Epithelial cell of prostate (primary cell): ENCODE data around the gene KCNE3.

Experiments
- DNase-seq: peaks from one replicate; pipeline ENCODE4 v3.0.0-alpha.2; 2011; ENCODE audit warnings: low read depth, low spot score
- H3K27ac ChIP-seq: fragments of 450-650 bp; 2 replicates; pipeline ENCODE4 v1.5.1; 2017; ENCODE audit warnings: mild to moderate bottlenecking

The KCNE3 gene, protein sequence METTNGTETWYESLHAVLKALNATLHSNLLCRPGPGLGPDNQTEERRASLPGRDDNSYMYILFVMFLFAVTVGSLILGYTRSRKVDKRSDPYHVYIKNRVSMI

GRCh38 chr11:74466916-74467885 lies at the start of gene KCNE3:
Gene KCNE3, minus strand, starts transcription at chr11:74467549. Its CDS starts 9,986 bp downstream, at chr11:74457563.
- no peak for DNase-seq
- H3K27ac ChIP-seq: no peak within 1 kb of the TSS

DNA sequence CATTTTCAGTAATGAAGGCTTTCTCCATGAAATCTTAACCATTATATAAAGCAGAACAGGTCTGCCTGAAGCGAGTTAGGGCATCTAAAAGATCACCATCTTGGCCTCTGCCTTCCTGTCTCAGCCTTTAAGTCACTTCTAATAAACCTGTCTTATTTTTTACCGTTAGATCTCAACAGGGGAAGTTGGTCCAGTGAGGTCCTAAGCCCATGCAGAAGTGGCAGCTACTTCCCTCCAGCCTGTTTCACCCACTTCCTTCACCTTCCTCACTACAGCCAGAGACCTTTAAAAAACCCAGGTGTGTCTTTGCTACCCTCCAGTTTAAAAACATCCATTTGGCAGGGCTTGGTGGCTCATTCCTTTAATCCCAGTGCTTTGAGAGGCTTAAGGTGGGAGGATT lies 40.2 kb upstream of the KCNE3 start:
- no peak overlapping the region for H3K27ac ChIP-seq
- DNase-seq: no peak

- no peak for DNase-seq
- H3K27ac ChIP-seq: no peak overlapping the region
Measured at GRCh38 chr11:74506823-74507222, 39.5 kb upstream of the KCNE3 start.

DNA sequence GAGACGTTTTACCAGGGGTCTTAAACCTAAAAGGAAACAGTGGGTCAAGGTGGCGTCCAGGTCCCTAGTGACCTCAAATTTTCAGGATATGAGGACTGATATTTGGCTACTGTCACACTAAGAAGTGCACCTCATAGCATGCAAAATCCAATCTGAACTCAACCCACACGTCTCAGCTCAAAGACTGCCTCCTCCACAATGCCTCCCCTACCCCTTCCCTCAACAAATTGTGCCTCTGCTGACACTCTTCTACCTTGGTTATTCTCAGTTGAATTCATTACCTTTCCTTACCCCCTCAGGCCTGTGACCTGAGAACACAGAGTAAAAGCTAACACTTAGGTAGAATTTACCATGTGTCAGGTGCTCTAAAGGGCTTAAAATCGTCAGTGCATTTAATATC lies 38.6 kb upstream of the KCNE3 start:
- H3K27ac ChIP-seq: no peak overlapping the region
- no peak for DNase-seq

GRCh38 chr11:74504100-74504691 lies 36.8 kb upstream of the KCNE3 start:
- DNase-seq: no peak
- H3K27ac ChIP-seq: peak overlapping the region; percentile 77

GRCh38 chr11:74494916-74495315 lies 27.6 kb upstream of the KCNE3 start:
- DNase-seq: no peak
- H3K27ac ChIP-seq: no peak overlapping the region

GRCh38 chr11:74493791-74494630 lies 26.7 kb upstream of the KCNE3 start:
- peak overlapping the region; percentile 92 for H3K27ac ChIP-seq
- DNase-seq: peak; percentile 81

DNA sequence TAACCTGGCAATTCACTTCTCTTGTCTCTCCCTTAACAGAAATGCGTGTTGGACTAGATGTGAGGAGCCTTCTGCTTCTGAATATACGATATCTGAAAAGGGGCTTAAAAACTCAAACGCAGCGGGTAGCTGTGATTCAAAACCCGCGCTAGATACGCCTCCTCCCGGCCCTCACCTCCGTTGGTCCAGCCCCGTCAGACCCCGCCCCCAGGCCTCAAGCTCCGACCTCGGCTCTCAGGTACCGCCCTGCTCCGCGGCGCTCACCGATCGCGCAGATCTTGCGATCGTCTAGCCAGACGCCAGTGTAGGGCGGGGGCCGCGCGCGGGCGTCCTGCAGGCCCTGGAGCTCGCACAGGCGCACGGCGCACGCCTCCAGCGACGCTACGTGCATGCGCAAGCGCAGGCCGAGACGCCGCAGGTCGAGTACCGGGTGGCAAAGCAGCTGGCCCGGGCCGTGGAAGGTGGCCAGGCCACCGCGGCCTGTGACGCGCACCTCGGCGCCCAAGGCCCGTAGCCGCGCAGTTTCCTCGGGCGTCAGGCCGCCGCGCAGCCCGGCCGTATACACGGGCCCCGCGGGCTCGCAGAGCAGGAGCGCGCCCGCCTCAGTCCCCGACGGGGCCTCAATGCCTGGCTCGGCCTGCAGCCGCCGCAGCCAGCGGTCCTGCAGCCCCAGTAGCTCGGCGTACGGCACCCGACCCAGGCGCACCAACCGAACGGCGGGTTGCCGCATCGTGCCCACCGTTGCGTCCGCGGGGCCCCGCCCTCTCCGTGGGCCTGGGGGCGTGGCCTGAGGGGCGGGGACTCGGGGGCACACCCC lies 25.8 kb upstream of the KCNE3 start, which contains the start of gene LIPT2:
Gene LIPT2, minus strand, starts transcription at position 751 of the 817 bp plus-strand sequence. Its CDS starts 21 bp downstream, at position 730.
- H3K27ac ChIP-seq: peak within 1 kb of the TSS; percentile 92
- peak; percentile 94 for DNase-seq

- DNase-seq: no peak
- H3K27ac ChIP-seq: no peak overlapping the region
Measured at GRCh38 chr11:74492084-74492483, 24.7 kb upstream of the KCNE3 start.

DNA sequence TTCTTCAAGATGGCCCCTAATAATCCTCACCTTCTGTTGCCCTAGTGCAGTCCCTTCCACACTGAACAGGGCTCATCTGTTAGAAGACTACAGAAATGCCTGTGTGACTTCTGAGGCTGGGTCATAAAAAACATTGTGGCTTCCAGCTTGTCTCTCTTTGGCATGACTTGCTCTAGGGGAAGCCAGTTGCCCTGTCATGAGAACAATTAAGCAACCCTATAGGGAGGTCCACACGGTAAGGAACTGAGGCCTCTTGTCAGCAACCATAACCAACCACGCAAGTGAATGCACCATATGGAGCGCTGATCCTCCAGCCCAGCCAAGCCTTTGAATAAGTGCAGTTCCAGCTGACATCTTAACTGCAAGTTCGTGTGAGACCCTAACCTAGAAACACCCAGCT lies 23.6 kb upstream of the KCNE3 start:
- DNase-seq: no peak
- no peak overlapping the region for H3K27ac ChIP-seq

DNA sequence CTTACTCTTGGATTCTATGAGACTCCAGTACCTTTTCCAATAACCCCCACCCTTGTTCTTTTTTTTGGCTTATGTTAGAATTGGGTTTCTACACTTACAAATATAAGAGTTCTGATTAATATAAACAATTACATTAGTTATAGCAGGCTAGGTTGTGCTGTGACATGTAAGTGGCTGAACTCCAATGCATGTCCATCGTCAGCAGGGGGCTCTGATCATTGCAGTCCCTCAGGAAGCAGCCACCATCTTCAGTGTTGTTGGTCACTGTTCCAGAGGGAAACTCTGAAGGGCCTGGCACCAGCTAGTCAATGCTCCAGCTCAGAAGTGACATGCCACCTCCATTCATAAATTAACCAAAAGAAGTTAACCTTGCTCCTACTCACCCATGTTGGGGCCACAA lies 20.5 kb upstream of the KCNE3 start:
- DNase-seq: no peak
- H3K27ac ChIP-seq: no peak overlapping the region

GRCh38 chr11:74485868-74486267 lies 18.5 kb upstream of the KCNE3 start:
- H3K27ac ChIP-seq: no peak overlapping the region
- no peak for DNase-seq

- no peak for DNase-seq
- no peak overlapping the region for H3K27ac ChIP-seq
Measured at GRCh38 chr11:74480688-74481417, 13.5 kb upstream of the KCNE3 start.

GRCh38 chr11:74479732-74480123 lies 12.4 kb upstream of the KCNE3 start:
- DNase-seq: no peak
- H3K27ac ChIP-seq: no peak overlapping the region

GRCh38 chr11:74478877-74479731 lies 11.8 kb upstream of the KCNE3 start:
- H3K27ac ChIP-seq: no peak overlapping the region
- DNase-seq: no peak

DNA sequence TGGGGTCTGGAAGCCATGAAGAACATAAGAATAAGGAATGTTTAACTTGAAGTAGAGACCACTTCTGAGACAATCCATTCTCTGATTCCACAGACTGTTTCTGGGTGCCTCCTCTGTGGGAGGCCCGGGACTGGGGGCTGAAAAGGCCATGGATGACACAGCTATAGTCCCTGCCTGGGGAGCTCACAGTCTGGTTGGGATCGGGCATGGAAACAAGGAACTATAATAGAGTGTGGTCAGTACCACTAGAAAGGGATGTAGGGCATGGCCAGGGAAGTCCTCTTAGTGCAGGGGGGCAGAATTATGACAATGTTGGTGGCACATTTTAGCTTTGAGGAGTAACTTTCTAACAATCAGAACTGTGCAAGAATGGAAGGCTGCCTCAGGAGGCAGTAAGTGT lies 9.2 kb upstream of the KCNE3 start:
- no peak for DNase-seq

DNA sequence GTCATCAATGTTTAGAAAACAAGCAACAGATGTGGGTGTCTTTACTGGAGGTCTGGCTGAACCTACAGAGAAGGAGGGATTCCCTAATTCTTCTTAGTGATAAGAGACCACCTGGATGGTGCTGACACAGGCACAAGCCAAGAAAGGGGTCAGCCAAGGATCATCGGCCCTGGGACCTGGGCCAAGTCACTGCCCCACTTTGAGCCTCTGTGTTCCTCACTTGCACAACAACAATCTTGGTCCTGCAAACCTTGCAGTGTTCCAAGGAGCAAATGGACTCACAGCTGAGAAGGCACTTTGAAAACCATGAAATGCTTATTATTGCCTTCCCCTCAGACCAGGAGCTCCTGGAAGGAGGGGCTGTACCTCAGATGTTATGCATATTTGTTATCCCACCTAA lies 7.0 kb upstream of the KCNE3 start:
- no peak overlapping the region for H3K27ac ChIP-seq
- no peak for DNase-seq

More for the DNA sequence above, 9.2 kb upstream of the KCNE3 start:
- H3K27ac ChIP-seq: no peak overlapping the region
